Activated CD4-positive, alpha-beta T cell treated with anti-CD3 and anti-CD28 coated beads, Interleukin-10, Interleukin-2, amounts not matched to agents 100 ng/mL and 50 ng/mL, durations not matched to agents 16 hours and 8 hours (primary cell): ENCODE data around the gene NEURL1.
"Not testable (repeated sequence)": the region's sequence is repeated elsewhere in the genome, so short reads cannot be mapped to it uniquely, and the experiment has no call there.

Experiments
- DNase-seq: peaks from one replicate; pipeline ENCODE4 v3.0.0-alpha.2; 2020

Gene NEURL1

GRCh38 chr10:103630156-103630555, 136.7 kb downstream of the NEURL1 start:
- DNase-seq, result no peak

GRCh38 chr10:103632247-103632642, 138.7 kb downstream of the NEURL1 start:
- DNase-seq, result no peak

GRCh38 chr10:103632871-103633270, 139.4 kb downstream of the NEURL1 start:
- DNase-seq, result not testable (repeated sequence)

DNA sequence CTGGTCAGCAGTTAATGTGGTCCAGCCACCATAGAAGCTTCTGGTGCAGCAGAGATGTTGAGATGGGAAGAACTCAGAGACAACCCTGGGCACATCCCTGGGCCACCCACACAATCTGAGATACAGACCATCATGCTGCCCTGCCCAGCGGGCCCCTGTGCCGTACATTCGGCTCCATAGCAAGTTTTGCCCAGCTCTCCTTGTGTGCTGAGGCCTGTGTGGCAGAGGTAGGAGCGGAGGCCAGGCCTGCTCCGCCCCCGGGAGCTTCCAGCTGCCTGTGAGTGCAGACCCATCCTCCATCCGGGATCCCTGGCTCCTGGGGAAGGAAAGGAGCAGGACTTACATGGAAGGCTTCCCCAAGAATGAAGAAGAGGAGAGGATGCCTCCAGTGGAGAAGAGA, 140.3 kb downstream of the NEURL1 start:
- DNase-seq, result no peak

GRCh38 chr10:103635580-103635979, 142.1 kb downstream of the NEURL1 start:
- no peak for DNase-seq

GRCh38 chr10:103636492-103636891, 143.0 kb downstream of the NEURL1 start:
- no peak for DNase-seq

DNA sequence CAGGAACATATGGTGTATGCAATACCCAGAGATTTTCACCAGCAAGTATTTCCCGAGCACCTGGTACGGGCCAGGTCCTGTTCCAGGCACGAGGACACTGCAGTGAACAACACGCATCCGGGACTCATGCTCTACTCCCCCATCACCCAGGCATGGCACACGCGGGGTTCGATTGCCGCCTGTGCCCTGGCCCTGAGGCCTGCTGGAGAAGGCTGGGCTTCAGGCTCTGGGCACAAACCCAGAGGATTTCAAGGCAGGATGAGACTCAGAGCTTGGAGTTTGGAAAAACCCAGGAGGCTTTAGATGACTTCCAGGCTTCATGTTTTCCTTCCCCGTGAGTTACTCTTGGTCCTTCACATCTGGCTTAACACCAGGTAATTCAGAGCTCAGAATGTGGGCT, 143.5 kb downstream of the NEURL1 start:
- DNase-seq, result no peak

GRCh38 chr10:103637927-103638557, 144.5 kb downstream of the NEURL1 start:
- no peak for DNase-seq

DNA sequence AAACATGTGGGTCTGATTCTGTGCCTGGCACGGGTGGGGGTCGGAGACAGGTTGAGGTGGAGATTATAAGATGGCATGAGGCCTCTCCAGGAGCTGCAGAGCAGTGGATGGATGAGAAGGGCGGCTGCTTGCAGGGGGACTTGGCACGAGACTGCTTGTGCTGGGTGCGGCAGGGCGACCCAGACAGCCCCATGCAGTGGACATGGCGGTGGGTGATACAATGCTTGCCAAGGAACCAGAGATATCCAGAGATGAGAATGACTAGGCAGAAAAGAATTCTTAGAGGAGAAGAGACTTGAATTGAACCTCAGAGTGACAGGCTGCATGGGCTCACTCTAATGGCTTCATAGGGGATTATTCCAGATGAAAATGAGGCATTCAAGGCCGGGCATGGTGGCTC, 145.4 kb downstream of the NEURL1 start:
- DNase-seq, result no peak

- no peak for DNase-seq
Observed at GRCh38 chr10:103640436-103641181, 147.1 kb downstream of the NEURL1 start.

DNA sequence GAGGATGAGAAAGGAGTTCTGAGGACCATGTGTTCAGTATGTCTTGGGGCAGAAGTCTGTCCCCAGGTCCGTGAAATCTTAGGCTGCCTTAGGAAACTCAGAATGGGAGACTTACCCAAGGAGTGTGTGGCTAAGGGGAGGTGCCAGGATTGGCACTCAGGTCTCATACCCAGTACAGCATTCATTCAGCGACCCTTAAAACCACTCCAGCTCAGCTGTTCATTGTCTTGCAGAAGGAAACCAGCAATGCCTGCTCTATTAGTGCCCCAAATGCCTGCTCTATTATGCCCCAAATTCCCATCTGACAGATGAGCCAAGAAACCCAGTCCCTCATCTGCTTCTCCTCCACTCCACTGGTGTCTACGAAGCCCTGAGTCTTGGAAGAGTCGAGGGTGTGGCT, 147.8 kb downstream of the NEURL1 start:
- DNase-seq, result no peak
